Left lung (tissue), 10 donors: Measurements from ENCODE around the gene PGGHG. TPM values are rescaled to one million over a fixed set of nuclear protein-coding genes. Genes with fewer than 3 reads are reported as not detected.
"Not testable (repeated sequence)": the region's sequence is repeated elsewhere in the genome, so short reads cannot be mapped to it uniquely, and the experiment has no call there.

Source experiments
- ATAC-seq: fragments of 200-7000 bp; cut with Tn5 transposase; one replicate; pipeline ENCODE4 v1.9.1; 2020; ENCODE audit warnings: moderate library complexity
- DNase-seq, 4 donors: peaks; one replicate each; pipeline ENCODE4 v3.0.0-alpha.2; 2013 to 2020
- H3K27ac ChIP-seq, 2 donors: fragments of 200-600 bp; sonication (generic) in 1 of 2; one replicate each; pipeline versions ENCODE4 v1.5.0 to v1.8.0; 2020 to 2021
- H3K27me3 ChIP-seq, 2 donors: fragments of 200-600 bp; sonication (generic) in 1 of 2; one replicate each; pipeline versions ENCODE4 v1.5.0 to v1.8.0; 2020 to 2021
- H3K36me3 ChIP-seq, 2 donors: fragments of 200-600 bp; sonication (generic) in 1 of 2; one replicate each; pipeline versions ENCODE4 v1.5.0 to v1.8.0; 2020 to 2021
- H3K4me1 ChIP-seq, 2 donors: fragments of 200-600 bp; one replicate each; pipeline ENCODE4 v1.8.0; 2021
- H3K4me3 ChIP-seq, 2 donors: fragments of 200-600 bp; sonication (generic) in 1 of 2; one replicate each; pipeline versions ENCODE4 v1.5.0 to v1.8.0; 2020 to 2021; ENCODE audit warnings: mild to moderate bottlenecking in 1 of 2
- H3K9me3 ChIP-seq, 2 donors: fragments of 200-600 bp; sonication (generic) in 1 of 2; one replicate each; pipeline versions ENCODE4 v1.5.0 to v1.8.0; 2020 to 2021
- intact Hi-C, 2 donors: fragments of 100-400 bp; cut with DNase I; formaldehyde crosslinking; loops; one replicate each; pipeline versions ENCODE4 v1.11.2 to v1.14.2; 2022
- polyA plus RNA-seq, 6 donors: library from polyadenylated mRNA; unstranded; fragments of 120-200 nt; gene quantifications; one replicate each; pipeline ENCODE4 v1.2.1, GENCODE V29; 2013; ENCODE audit not compliant: insufficient read length in 6 of 6
- total RNA-seq, 2 donors: library from RNA; stranded (reverse); fragmentation: NEBNext Ultra II Directional; extraction: Animal tissue kit (Norgen Biotek cat#: 25700); gene quantifications; one replicate each; pipeline ENCODE4 v1.2.1, GENCODE V29; 2021
- TF ChIP-seq, protein P1 (sequence below), 2 donors: fragments of 200-600 bp; sonication (generic) in 1 of 2; IDR thresholded peaks; one replicate each; pipeline versions ENCODE4 v1.5.0 to v1.8.0; 2021; ENCODE audit warnings: antibody characterized with exemption in 2 of 2
- donor health status: DM: no; HTN: yes; CAD: no.
- donor health status: DM: no; HTN: no; CAD: no.

PGGHG gene
- total and polyA plus RNA-seq, 8 donors: 14.2 to 75.3 (median 21.0) TPM

DNA sequence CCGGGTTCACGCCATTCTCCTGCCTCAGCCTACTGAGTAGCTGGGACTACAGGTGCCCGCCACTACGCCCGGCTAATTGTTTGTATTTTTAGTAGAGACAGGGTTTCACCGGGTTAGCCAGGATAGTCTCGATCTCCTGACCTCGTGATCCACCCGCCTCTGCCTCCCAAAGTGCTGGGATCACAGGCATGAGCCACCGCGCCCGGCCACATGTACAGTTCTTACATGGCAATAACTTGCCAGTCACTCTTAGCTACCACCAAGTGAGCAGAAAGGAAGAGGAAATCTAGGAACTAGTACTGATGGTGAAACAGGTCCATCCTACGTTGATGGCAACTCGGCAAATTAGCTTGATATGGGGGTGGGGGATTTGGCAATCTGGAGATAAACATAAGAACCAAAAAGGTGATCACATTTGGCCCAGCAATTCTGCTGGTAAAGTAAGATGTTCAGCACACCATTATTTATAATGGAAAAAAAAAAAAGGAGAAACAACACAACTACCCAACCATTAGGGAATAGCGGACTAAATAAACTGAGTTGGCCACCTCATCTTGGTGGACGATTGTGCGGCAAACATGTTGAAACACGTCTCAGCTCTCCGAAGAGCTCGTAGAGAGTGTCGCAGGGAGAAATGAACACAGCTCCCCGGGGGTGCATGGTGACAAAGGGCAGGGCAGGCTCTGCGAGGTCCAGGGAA is 5.4 kb upstream of the PGGHG start:
- Histone ChIP-seq H3K36me3 (no peaks in the 10 kb centered on the region), H3K4me1 (peaks cover 10 to 45% of the 10 kb centered on the region in 2 donors), H3K27me3 (peaks cover 45 to 83% of the 10 kb centered on the region in 2 donors), H3K27ac (no peak overlapping the region), H3K4me3 (no peak overlapping the region), H3K9me3 (no peaks in the 10 kb centered on the region)
- ATAC-seq (no peak), DNase-seq (peak in 1 of 4 donors; percentile 55)
- intact Hi-C loops: no loop called here
- TF ChIP-seq, protein P1, sequence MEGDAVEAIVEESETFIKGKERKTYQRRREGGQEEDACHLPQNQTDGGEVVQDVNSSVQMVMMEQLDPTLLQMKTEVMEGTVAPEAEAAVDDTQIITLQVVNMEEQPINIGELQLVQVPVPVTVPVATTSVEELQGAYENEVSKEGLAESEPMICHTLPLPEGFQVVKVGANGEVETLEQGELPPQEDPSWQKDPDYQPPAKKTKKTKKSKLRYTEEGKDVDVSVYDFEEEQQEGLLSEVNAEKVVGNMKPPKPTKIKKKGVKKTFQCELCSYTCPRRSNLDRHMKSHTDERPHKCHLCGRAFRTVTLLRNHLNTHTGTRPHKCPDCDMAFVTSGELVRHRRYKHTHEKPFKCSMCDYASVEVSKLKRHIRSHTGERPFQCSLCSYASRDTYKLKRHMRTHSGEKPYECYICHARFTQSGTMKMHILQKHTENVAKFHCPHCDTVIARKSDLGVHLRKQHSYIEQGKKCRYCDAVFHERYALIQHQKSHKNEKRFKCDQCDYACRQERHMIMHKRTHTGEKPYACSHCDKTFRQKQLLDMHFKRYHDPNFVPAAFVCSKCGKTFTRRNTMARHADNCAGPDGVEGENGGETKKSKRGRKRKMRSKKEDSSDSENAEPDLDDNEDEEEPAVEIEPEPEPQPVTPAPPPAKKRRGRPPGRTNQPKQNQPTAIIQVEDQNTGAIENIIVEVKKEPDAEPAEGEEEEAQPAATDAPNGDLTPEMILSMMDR (IDR thresholded peaks at IDR 0.05): no peak

GRCh38 chr11:284105-285020 is 4.6 kb upstream of the PGGHG start:
- peak in 2 of 4 donors; percentile 22 to 68 for DNase-seq

DNA sequence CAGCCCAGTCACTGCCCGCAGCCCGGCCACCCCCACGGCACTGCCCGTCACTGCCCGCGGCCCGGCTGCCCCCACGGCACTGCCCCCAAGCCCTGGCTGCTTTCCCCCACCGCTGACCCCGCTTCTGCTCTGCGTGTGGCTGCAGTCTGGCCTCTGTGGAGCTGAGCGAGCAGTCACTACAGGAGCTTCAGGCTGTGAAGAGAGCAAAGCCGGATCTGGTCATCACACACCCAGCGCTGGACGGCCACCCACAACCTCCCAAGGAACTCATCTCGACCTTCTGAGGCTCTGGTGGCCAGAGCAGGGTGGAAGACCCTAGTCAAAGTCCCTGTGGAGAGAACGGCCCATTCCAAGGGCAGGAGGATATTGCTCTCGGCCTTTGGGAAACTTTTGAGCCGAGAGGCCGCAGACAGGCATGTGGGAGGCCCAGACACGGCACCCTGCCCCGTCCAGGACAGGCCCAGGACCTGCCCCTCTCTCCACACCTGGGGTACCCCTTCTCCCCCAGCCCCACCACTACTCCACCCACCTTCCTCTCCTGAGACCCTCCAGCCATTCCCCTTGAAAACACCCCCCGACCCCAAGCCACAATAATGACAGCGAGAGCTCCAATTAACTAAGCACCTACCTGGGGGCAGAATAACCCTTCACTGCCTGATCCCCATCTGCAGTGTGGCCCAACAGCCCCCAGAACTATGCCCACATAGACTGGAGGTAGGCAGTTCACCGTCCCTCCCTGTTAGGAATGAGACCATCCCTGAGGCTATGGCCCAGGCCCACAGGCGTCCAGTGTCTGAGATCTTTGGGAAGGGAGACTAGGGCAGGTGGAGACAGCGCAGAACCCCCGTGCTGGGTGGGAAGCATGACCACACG is 3.7 kb upstream of the PGGHG start:
- DNase-seq: peak in 2 of 4 donors; percentile 24 to 35

More at GRCh38 chr11:284105-285020, 4.6 kb upstream of the PGGHG start:
- Histone ChIP-seq H3K27ac (no peak overlapping the region), H3K27me3 (peaks cover 37 to 74% of the 10 kb centered on the region in 2 donors), H3K4me1 (peaks cover 10 to 37% of the 10 kb centered on the region in 2 donors), H3K9me3 (no peaks in the 10 kb centered on the region), H3K36me3 (no peaks in the 10 kb centered on the region), H3K4me3 (no peak overlapping the region)
- no peak for ATAC-seq
- intact Hi-C loops: no loop called here
- TF ChIP-seq, protein P1 (IDR thresholded peaks at IDR 0.05): no peak

GRCh38 chr11:285894-286220 is 3.1 kb upstream of the PGGHG start:
- Histone ChIP-seq H3K9me3 (no peaks in the 10 kb centered on the region), H3K36me3 (peaks cover 0 to 3% of the 10 kb centered on the region in 2 donors), H3K27ac (no peak overlapping the region), H3K4me3 (no peak overlapping the region), H3K4me1 (peaks cover 4 to 37% of the 10 kb centered on the region in 2 donors), H3K27me3 (peaks cover 22 to 60% of the 10 kb centered on the region in 2 donors)
- intact Hi-C loops: no loop called here
- DNase-seq (peak in 1 of 4 donors; percentile 34), ATAC-seq (no peak)
- TF ChIP-seq, protein P1 (IDR thresholded peaks at IDR 0.05): no peak

More for the DNA sequence above, 3.7 kb upstream of the PGGHG start:
- Histone ChIP-seq H3K27ac (no peak overlapping the region), H3K4me1 (peaks cover 5 to 37% of the 10 kb centered on the region in 2 donors), H3K9me3 (no peaks in the 10 kb centered on the region), H3K4me3 (no peak overlapping the region), H3K27me3 (peaks cover 28 to 66% of the 10 kb centered on the region in 2 donors), H3K36me3 (no peaks in the 10 kb centered on the region)
- ATAC-seq: no peak
- TF ChIP-seq, protein P1 (IDR thresholded peaks at IDR 0.05): no peak
- intact Hi-C loops: no loop called here

DNA sequence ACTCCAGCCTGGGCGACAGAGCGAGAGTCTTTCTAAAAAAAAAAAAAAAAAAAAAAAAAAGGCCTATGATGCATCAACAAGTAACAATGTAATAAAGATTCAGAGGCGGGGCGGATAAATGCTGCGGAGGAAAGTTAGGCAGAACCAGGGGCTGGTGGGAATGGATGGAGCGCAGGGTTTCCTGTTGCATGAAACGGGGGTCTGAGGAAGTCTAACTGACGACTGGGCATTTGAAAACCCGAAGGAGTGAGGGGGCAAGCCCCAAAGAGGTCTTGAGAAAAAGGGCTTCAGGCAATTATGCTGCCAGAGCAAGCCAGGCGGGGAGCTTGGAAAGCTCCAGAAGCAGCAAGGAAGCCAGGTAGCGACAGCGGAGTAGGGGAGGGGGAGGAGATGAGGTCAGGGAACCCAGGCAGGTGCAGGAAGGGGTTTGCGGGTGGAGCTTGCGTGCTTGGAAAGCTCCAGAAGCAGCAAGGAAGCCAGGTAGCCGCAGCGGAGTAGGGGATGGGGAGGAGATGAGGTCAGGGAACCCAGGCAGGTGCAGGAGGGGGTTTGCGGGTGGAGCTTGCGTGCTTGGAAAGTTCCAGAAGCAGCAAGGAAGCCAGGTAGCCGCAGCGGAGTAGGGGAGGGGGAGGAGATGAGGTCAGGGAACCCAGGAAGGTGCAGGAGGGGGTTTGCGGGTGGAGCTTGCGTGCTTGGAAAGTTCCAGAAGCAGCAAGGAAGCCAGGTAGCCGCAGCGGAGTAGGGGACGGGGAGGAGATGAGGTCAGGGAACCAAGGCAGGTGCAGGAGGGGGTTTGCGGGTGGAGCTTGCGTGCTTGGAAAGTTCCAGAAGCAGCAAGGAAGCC is 1.7 kb upstream of the PGGHG start:
- Histone ChIP-seq H3K4me1 (peaks cover 4 to 24% of the 10 kb centered on the region in 2 donors), H3K4me3 (peak overlapping the region in 1 of 2 donors; percentile 79), H3K36me3 (peaks cover 0 to 16% of the 10 kb centered on the region in 2 donors), H3K27me3 (peaks cover 9 to 46% of the 10 kb centered on the region in 2 donors)
- DNase-seq: peak in 2 of 4 donors; percentile 37 to 61
- H3K9me3 ChIP-seq, intact Hi-C loops, H3K27ac ChIP-seq, ATAC-seq: not testable (repeated sequence)
